Measurements from ENCODE around the gene WEE1.

Gene WEE1

DNA sequence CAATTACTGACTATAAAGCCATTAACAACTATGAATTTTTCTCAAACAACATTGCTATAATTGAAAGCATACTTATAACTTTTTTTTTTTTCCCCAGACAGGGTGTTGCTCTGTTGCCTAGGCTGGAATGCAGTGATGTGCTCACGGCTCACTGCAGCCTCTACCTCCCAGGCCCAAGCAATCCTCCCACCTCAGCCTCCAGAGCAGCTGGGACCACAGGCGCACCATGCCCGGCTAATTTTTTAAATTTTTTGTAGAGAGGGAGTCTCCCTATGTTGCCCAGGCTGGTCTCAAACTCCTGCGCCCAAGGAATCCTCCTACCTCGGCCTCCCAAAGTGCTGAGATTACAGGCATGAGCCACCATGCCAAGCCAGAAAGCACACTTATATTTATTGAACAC is 6.1 kb upstream of the WEE1 start:
- no peak for DNase-seq

- DNase-seq: no peak
These were observed 5.2 kb upstream of the WEE1 start for GRCh38 chr11:9568161-9568853.

DNA sequence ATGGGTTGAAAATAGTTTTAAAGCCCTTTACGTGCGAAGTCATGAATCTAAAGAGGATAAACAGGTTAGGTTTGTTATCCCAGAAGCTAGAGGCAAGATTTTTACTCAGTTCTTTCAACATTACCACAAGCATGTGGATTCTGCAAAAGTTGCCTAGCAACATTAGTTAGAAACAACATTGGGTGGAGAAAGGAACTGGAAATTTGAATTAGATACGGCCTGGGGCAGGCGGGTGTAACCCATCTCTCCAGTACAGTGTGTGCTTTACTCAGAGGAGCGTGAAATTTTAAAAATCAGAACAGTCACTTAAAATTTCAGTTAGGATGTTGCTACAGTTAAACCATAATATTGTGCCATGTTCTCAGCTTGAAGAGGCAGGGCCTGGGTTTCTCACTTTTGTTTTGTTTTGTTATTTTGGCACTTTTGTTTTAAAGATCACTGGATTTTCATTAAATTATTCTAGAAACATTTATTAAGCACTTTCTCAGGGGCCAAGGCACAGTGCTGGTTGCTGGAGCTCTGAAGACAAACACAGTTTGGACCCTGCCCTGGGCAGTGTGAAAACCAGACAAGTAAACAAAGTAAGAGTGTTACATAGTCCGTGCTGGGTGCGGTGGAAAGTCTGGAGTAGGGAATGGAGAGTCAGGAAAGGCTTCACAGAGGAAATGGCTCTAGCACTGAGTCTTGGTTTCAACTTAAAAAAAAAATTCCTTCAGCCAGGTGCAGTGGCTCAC is 4.4 kb upstream of the WEE1 start:
- DNase-seq: peak; percentile 40 to 54

- DNase-seq: no peak
These were observed 3.8 kb upstream of the WEE1 start for GRCh38 chr11:9569588-9570164.

- DNase-seq: no peak
These were observed 3.0 kb upstream of the WEE1 start for GRCh38 chr11:9570313-9571025.

DNA sequence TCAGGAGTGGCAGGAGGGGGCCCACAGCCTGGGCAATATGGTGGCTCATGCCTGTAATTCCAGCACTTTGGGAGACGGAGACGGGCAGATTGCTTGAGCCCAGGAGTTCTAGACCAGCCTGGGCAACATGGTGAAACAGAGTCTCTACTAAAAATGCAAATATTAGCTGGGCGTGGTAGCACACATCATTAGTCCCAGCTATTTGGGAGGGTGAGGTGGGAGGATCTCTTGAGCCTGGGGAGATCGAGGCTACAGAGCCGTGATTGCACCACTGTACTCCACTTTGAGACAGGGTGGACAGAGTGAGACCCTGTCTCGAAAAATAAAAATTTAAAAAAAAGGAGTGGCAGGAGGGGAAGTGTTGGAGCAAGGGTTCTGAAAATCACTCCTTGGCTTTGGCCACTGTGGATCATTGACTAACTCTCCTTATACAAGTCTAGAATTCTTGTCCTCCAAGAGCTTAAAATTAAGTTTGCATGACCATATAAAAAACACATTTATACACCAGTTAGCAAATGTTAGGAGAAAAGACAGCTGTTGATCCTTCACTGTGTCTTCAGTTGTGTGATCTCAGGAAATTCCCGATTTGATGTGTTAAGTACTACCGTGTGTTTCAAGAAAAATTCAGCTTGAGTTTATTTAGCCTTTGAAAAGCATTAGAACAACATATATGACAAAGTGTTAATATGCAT is 2.3 kb upstream of the WEE1 start:
- DNase-seq: no peak

DNA sequence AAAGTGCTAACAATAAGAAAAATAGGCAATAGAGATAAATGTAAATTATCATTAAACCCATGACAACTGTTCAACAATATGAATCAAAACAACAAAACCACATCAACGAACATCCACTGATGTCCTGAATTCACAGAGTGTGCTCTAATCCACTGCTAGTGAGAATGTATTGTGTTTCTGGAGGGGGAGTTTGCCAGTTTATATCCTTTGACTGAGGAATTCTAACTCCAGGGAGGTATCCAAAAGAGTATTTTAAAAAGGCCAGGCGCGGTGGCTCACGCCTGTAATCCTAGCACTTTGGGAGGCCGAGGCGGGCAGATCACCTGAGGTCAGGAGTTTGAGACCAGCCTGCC is 1.7 kb upstream of the WEE1 start:
- no peak for DNase-seq

- no peak for DNase-seq
These were observed 528 bp downstream of the WEE1 start for GRCh38 chr11:9573775-9574621.

GRCh38 chr11:9574622-9575259 is 1.3 kb downstream of the WEE1 start:
- no peak for DNase-seq

GRCh38 chr11:9575260-9576240 is 2.1 kb downstream of the WEE1 start:
- peak; percentile 10 to 33 for DNase-seq

DNA sequence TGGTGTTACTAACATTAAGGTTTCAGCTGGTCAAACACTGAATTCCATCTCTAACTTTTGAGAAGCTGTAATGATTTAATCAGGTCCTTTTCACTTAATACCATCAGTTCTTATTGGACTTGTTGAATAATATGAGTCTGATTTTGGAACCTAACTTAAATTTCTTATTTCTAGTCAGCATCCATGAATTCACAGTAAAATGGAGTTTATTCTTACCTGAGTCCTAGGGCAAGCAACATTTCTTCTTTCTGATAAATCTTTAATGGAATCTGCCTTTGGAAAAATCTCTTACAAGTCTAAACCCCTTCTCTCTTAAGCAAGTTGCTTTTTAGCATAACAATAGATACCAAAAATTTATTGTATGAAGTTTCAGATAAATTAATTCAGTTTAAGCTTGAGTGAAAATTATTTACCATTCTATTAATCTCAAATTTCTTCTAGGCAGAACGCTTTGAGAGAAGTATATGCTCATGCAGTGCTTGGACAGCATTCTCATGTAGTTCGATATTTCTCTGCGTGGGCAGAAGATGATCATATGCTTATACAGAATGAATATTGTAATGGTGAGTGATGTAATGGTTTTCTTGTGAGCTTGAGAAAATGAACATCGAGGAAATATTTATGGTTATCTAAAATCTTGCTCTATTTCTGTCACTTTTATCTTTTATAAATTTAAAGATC is 3.4 kb downstream of the WEE1 start:
- no peak for DNase-seq

DNA sequence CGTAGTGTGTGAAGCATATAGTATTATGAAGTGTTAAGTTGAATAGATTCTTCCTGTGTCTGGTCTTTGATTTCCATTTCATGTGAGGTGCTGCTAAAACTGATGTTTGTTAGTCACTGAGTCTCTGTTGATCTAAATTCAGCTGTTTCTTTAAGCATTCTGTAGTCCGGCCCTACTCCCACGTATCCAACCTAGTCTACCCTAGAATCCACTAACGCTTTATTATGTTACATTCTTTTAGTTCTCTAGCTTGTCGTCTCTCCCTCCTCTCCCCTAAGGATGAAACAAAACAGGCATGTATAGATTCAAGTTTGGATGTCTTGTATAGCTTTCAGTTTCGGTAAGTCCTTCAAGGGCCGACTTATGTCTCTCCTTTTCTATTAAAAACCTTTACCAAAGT is 4.1 kb downstream of the WEE1 start:
- DNase-seq: peak in 1 of 2 experiments; percentile 27

GRCh38 chr11:9580894-9581293 is 7.4 kb downstream of the WEE1 start:
- no peak for DNase-seq

DNA sequence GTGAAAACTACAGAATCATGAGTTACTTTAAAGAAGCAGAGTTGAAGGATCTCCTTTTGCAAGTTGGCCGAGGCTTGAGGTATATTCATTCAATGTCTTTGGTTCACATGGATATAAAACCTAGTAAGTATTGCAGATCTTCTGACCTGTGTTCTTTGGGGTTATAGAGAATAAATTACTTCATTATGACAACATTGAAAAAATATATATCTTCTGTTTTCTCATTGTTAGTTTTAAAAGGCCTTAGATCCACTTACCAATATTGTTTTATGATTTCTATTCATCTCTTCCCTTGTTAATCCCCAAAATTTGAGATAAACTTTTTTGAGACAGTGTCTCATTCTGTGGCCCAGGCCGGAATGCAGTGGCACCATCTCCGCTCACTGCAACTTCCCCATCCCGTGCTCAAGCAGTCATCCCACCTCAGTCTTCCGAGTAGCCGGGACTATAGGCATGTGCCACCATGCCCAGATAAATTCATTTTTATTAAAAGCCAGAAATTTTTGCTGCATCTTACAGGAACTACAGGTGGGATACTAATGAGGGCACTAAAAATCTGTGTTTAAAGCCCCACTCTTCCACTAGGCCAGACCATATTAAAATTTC is 8.2 kb downstream of the WEE1 start:
- no peak for DNase-seq

GRCh38 chr11:9590717-9591116 is 17.2 kb downstream of the WEE1 start:
- no peak for DNase-seq

- no peak for DNase-seq
These were observed 21.0 kb downstream of the WEE1 start for GRCh38 chr11:9594267-9595046.

GRCh38 chr11:9596926-9597464 is 23.5 kb downstream of the WEE1 start:
- no peak for DNase-seq

DNA sequence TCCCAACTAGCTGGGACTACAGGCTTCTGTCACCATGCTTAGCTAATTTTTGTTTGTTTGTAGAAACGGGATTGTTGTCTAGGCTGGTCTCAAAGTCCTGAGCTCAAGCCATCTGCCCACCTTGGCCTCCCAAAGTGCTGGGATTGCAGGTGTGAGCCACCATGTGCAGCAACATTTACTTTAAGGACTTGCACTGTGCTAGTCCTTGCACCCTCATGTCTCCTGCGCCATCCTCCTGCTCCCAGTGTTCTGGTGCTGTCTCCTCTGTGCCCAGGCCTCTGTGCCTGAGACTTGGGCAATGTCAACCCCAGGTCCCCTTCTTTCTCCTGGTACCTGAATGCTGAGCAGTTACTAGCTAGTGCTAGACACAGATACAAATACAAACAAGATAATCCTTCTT is 26.7 kb downstream of the WEE1 start:
- DNase-seq: no peak

Measured in AML-193 (cell line).